Stimulated activated CD4-positive, alpha-beta T cell treated with anti-CD3 and anti-CD28 coated beads, Interleukin-2, amount 100 ng/mL, for 24 hours (primary cell): ENCODE results near the gene COPS7A.

Source experiments
- DNase-seq, 2 donors: peaks; one replicate each; pipeline ENCODE4 v3.0.0-alpha.2; 2020

Gene COPS7A

DNA sequence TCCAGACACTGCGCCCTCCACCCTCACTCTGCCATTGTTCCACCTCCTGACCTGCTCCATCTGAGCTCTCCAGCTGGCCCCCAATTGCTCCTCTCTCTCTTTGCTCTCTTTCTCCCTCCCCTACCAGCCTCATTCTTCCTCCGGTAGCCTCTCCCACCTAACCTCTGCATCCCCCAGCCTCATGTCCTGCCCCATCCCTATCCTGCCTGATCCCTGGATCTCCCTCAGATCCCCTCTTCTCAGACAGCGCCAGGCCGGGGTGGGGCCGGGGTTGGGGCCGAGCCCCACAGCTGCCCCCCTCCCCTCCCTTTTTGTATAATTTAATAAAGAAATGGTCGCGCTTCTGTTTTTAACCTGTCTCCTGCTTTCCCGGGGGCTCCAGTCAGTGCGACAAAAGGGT, 46.8 kb downstream of the COPS7A start:
- DNase-seq = no peak

- DNase-seq = peak in 1 of 2 donors; percentile 26
Measured at GRCh38 chr12:6771091-6771495, 47.2 kb downstream of the COPS7A start.

GRCh38 chr12:6771509-6772330, 47.9 kb downstream of the COPS7A start:
- no peak for DNase-seq

DNA sequence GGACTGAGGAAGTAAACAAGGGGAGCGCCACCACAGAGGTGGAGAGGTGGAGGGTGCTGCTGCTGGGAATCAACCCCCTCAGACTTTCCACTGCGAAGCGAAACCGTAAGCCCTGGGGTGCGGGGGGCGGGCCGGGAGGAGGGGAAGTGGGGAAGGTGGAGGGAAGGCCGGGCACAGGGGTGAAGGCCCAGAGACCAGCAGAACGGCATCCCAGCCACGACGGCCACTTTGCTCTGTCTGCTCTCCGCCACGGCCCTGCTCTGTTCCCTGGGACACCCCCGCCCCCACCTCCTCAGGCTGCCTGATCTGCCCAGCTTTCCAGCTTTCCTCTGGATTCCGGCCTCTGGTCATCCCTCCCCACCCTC, 48.5 kb downstream of the COPS7A start, which contains the start of gene LAG3:
Gene LAG3, plus strand, starts transcription at position 190 of the 365 bp plus-strand sequence. CDS start 333 bp downstream, outside the sequence.
- peak; percentile 62 to 78 for DNase-seq

- DNase-seq = no peak
Measured at GRCh38 chr12:6772726-6773589, 49.1 kb downstream of the COPS7A start.

- peak in 1 of 2 donors; percentile 65 for DNase-seq
Measured at GRCh38 chr12:6773590-6774351, 49.9 kb downstream of the COPS7A start.

- no peak for DNase-seq
Measured at GRCh38 chr12:6774499-6775062, 50.7 kb downstream of the COPS7A start.

DNA sequence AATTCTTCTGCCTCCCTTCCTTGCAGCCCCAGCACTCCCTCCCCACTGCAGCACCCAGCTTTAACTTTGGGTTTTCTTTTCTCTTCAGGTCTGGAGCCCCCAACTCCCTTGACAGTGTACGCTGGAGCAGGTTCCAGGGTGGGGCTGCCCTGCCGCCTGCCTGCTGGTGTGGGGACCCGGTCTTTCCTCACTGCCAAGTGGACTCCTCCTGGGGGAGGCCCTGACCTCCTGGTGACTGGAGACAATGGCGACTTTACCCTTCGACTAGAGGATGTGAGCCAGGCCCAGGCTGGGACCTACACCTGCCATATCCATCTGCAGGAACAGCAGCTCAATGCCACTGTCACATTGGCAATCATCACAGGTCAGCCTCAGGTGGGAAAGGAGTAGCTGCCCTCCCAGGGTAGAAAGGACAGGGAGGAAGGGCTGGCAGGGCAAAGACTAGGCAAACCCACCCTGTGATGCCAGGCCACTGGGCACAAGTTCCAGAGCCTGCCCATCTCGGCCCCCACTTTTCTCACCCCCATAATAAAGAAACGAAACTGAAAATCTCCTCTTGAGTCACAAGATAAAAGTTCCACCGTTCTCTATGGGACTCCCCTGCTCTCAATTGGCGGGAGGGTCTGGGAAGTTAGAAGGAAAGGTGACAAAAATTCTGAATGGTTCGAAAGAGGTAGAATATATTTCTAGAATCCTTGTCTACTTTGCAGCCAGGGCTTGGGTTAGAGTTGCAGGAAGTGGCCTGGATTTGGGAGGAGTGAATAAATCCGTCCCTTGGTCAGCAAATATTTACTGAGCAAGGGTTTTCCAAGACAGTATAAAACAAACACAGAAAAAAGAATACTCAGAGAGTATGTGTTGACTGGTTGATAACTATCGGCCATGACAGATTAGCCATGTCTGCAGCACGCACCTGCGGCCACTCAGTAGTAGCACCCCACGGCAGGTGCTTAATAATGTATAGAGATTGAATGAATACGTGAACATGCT, 51.6 kb downstream of the COPS7A start:
- DNase-seq = no peak

GRCh38 chr12:6777386-6777785, 53.5 kb downstream of the COPS7A start:
- DNase-seq = no peak

DNA sequence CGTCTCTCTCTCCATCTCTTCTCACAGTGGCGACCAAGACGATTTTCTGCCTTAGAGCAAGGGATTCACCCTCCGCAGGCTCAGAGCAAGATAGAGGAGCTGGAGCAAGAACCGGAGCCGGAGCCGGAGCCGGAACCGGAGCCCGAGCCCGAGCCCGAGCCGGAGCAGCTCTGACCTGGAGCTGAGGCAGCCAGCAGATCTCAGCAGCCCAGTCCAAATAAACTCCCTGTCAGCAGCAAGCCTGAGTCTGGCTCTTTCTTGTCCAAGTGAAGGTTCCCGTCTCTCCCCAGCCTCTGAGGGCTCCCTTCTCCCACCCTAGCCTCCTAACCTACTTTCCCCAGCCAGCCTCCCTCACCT, 54.3 kb downstream of the COPS7A start:
- DNase-seq = no peak

DNA sequence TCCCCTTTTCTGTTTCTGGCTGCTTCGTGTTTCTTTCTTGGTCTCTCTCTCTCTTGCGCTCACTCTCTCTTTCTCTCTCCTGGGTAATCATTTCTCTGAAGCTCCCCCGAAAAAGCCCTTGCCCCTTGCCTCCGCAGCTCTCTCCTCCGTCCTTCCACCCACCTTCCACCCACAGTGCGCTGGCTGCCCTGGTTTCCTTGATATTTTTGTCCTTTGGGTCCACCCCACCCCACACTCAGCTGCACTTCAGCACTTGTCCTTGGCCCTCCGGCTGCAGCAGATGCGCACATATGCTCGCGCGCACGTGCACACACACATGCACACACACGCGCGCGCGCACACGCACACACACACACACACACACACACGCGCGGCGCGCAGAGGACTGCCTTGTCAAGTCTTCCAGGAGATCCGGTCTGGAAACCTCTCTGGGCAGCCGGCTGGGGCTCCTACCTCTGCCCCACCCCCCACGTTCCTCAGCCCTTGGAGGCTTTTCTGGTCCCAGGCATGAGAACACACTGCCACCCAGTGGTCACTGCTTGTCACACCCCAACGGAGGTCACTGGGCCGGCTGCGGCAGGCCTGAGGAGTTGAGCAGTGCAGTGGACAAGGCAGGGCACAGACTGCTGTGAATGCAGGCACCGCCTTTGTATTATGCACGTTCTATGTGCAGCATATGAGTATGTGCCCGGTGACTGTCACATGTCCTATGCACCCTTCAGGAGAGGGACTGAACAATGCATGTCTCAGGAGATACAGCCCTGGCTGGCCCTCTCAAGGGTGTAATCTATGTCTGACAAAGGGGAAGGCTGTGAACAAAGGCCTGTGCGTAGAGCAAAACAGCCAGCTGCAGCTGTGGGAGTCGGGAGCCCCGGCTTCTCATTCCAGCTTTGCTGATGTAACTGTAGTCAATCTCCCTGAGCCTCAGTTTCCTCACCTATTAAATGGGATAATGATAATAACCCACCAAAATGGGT, 55.0 kb downstream of the COPS7A start:
- DNase-seq = peak; percentile 92 to 93

- DNase-seq = no peak
Measured at GRCh38 chr12:6779708-6780432, 56.0 kb downstream of the COPS7A start.

DNA sequence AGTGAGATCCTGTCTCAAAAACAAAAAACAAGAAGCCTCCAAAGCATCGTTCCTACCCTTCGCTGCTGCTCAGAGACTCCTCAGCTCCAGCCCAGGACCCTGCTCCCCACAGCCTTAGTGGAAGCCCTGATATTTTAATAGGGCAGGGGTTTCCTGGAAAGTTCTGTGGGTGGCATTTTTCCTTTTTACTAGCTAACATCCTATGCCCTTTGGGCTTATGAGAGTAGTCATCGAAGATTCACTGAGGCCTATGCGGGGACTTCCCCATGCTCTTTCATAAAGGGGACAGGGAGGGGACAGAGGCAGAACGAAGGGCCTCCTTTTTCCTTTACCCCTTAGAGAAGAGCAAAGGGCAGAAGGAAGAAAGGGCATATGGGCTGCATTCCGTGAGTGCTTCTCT, 56.7 kb downstream of the COPS7A start:
- DNase-seq = peak in 1 of 2 donors; percentile 39
